Keratinocyte (primary cell): ENCODE results near the gene DNAJC25. TPM values are rescaled to one million over a fixed set of nuclear protein-coding genes. Genes with fewer than 3 reads are reported as not detected.

ENCODE experiments used
- DNase-seq: peaks from one replicate; pipeline ENCODE4 v3.0.0-alpha.2; 2011; ENCODE audit warnings: low read depth, missing footprints, low spot score
- FAIRE-seq: peaks from 2 replicates; lab custom pipeline; 2011; peaks lifted over from hg19 to GRCh38; lab: Jason Lieb, UNC
- H2AFZ ChIP-seq: 2 replicates; pipeline ENCODE4 v1.6.0; 2012; ENCODE audit warnings: low read length, control low read depth, inconsistent platforms; ENCODE audit not compliant: control insufficient read depth
- H3K27ac ChIP-seq: 2 replicates; pipeline ENCODE4 v1.5.1; 2011; ENCODE audit warnings: low read length; ENCODE audit not compliant: control insufficient read depth, insufficient read depth
- H3K27me3 ChIP-seq: 3 replicates; pipeline ENCODE4 v1.6.0; 2011; ENCODE audit warnings: low read length; ENCODE audit not compliant: control insufficient read depth, insufficient read depth; ENCODE audit errors: extremely low read depth
- H3K36me3 ChIP-seq, 2 experiments: 2 replicates in 1 of 2; 3 replicates in 1 of 2; pipeline ENCODE4 v1.5.1; 2011; ENCODE audit warnings: low read length in 2 of 2, mild to moderate bottlenecking in 1 of 2; ENCODE audit not compliant: control insufficient read depth in 2 of 2, insufficient read depth in 2 of 2; ENCODE audit errors: extremely low read depth in 1 of 2
- H3K4me1 ChIP-seq: 3 replicates; pipeline ENCODE4 v1.5.1; 2011; ENCODE audit warnings: low read length; ENCODE audit not compliant: control insufficient read depth, insufficient read depth; ENCODE audit errors: extremely low read depth
- H3K4me2 ChIP-seq: 3 replicates; pipeline ENCODE4 v1.6.0; 2011; ENCODE audit warnings: low read depth, low read length; ENCODE audit not compliant: control insufficient read depth, insufficient read depth; ENCODE audit errors: extremely low read depth
- H3K4me3 ChIP-seq, 3 experiments: fragments of 200-600 bp in 1 of 3; sonication (generic) in 1 of 3; 2 replicates in 2 of 3; 3 replicates in 1 of 3; pipeline ENCODE4 v1.5.1; 2011 to 2016; ENCODE audit warnings: low read length in 3 of 3, mild to moderate bottlenecking in 3 of 3, control low read depth in 2 of 3, inconsistent platforms in 1 of 3, low read depth in 1 of 3, mixed read lengths in 1 of 3, mixed run types in 1 of 3, moderate library complexity in 1 of 3; ENCODE audit not compliant: control insufficient read depth in 2 of 3, insufficient read depth in 2 of 3; ENCODE audit errors: extremely low read depth in 1 of 3
- H3K79me2 ChIP-seq: 2 replicates; pipeline ENCODE4 v1.6.0; 2012; ENCODE audit warnings: low read length; ENCODE audit not compliant: control insufficient read depth, insufficient read depth
- H3K9ac ChIP-seq: 3 replicates; pipeline ENCODE4 v1.6.0; 2011; ENCODE audit warnings: low read length; ENCODE audit not compliant: control insufficient read depth, insufficient read depth; ENCODE audit errors: extremely low read depth
- H3K9me1 ChIP-seq: 3 replicates; pipeline ENCODE4 v1.6.0; 2011; ENCODE audit warnings: low read length; ENCODE audit not compliant: control insufficient read depth, insufficient read depth; ENCODE audit errors: extremely low read depth
- H3K9me3 ChIP-seq: 2 replicates; pipeline ENCODE4 v1.5.1; 2012; ENCODE audit warnings: low read depth, low read length; ENCODE audit not compliant: control insufficient read depth
- H4K20me1 ChIP-seq: 3 replicates; pipeline ENCODE4 v1.6.0; 2011; ENCODE audit warnings: low read length; ENCODE audit not compliant: control insufficient read depth, insufficient read depth; ENCODE audit errors: extremely low read depth
- EZH2 ChIP-seq: IDR thresholded peaks from one replicate; pipeline ENCODE4 v1.6.1; 2012; ENCODE audit warnings: inconsistent platforms, mild to moderate bottlenecking, low read length, moderate library complexity
- dilution Hi-C: fragments of 300-500 bp; cut with MboI; formaldehyde crosslinking; loops from one replicate; pipeline ENCODE4 v1.7.0; 2020; ENCODE audit warnings: low sequenced_read_pairs; ENCODE audit not compliant: extremely low pct_ligation_motif_present
- polyA plus RNA-seq, 5 experiments: library from polyadenylated mRNA; depleted of rRNA in 3 of 5; stranded (reverse) in 3 of 5; stranded (forward) in 1 of 5; unstranded in 1 of 5; fragments of >200 nt; gene quantifications; 1 replicate in 1 of 5; 2 replicates in 3 of 5; 3 replicates in 1 of 5; pipeline versions ENCODE4 v1.2.1 to v1.2.3, GENCODE V29; 2011 to 2012; ENCODE audit warnings: missing spikeins in 2 of 5, low read depth in 1 of 5, low replicate concordance in 1 of 5
- TF ChIP-seq, protein P1 (sequence below), 3 experiments: IDR thresholded peaks in 1 of 3; conservative IDR thresholded peaks in 1 of 3; optimal IDR thresholded peaks in 1 of 3; 2 replicates in 2 of 3; 3 replicates in 1 of 3; pipeline versions ENCODE3 to v1.5.1; 2011; ENCODE audit warnings: low read length in 3 of 3, mild to moderate bottlenecking in 3 of 3, moderate library complexity in 2 of 3, control low read depth in 1 of 3, inconsistent platforms in 1 of 3; ENCODE audit not compliant: insufficient read depth in 2 of 3; ENCODE audit errors: extremely low read depth in 1 of 3

The DNAJC25 gene
- polyA plus RNA-seq, 1 donor (not counting 4 experiments of a cell fraction or from before 2014, with no cell fraction given) = 7.3 TPM

DNA sequence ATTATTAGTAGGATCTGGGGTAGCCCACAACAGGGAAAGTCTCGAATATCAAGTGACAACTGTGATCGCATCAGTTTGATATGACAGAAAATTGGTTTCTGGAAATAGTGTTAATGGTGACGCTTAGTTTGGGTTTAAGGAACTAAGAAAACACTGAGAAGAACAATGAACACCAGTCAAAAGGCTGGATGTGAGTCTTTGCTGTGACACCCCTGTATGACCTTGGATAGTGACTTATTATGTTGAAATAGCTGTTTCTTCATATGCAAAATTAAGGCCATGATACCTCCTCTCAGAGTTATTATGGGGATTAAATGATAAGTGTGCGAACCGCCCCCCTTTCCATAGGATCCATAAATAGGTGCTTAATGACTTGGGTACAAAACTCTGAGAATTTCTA lies 926 bp downstream of the DNAJC25 start:
- peak overlapping the region; percentile 80 for H3K27ac ChIP-seq
- H3K4me2 ChIP-seq = peak overlapping the region; percentile 87
- no peaks in the 10 kb centered on the region for H3K27me3 ChIP-seq
- H3K9ac ChIP-seq = peak overlapping the region; percentile 93
- FAIRE-seq (peak; percentile 29), DNase-seq (no peak)
- peaks cover 15% of the 10 kb centered on the region for H3K4me1 ChIP-seq
- H3K9me1 ChIP-seq = peaks cover 3% of the 10 kb centered on the region
- H3K79me2 ChIP-seq = peaks cover 56% of the 10 kb centered on the region
- dilution Hi-C loops = no loop called here
- H3K9me3 ChIP-seq = no peaks in the 10 kb centered on the region
- peak overlapping the region; percentile 55 for H2AFZ ChIP-seq
- peak overlapping the region; percentile 91 to 98 (median 94) for H3K4me3 ChIP-seq
- no peak for TF ChIP-seq EZH2
- TF ChIP-seq, protein P1, sequence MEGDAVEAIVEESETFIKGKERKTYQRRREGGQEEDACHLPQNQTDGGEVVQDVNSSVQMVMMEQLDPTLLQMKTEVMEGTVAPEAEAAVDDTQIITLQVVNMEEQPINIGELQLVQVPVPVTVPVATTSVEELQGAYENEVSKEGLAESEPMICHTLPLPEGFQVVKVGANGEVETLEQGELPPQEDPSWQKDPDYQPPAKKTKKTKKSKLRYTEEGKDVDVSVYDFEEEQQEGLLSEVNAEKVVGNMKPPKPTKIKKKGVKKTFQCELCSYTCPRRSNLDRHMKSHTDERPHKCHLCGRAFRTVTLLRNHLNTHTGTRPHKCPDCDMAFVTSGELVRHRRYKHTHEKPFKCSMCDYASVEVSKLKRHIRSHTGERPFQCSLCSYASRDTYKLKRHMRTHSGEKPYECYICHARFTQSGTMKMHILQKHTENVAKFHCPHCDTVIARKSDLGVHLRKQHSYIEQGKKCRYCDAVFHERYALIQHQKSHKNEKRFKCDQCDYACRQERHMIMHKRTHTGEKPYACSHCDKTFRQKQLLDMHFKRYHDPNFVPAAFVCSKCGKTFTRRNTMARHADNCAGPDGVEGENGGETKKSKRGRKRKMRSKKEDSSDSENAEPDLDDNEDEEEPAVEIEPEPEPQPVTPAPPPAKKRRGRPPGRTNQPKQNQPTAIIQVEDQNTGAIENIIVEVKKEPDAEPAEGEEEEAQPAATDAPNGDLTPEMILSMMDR (optimal IDR thresholded peaks at IDR 0.05 in 1 of 3, IDR thresholded peaks at IDR 0.05 in 1 of 3, conservative IDR thresholded peaks at IDR 0.05 in 1 of 3; ENCODE audit: extremely low read depth in 1 of 3, insufficient read depth in 2 of 3, low read length in 3 of 3) = no peak
- no peaks in the 10 kb centered on the region for H4K20me1 ChIP-seq
- no peaks in the 10 kb centered on the region for H3K36me3 ChIP-seq

GRCh38 chr9:111632695-111633388 lies 1.7 kb downstream of the DNAJC25 start:
- Histone ChIP-seq H3K9ac (peak overlapping the region; percentile 93), H3K27me3 (no peaks in the 10 kb centered on the region), H3K4me2 (peak overlapping the region; percentile 87), H2AFZ (no peak overlapping the region), H3K9me3 (no peaks in the 10 kb centered on the region), H3K79me2 (peaks cover 64% of the 10 kb centered on the region), H3K36me3 (no peaks in the 10 kb centered on the region), H4K20me1 (no peaks in the 10 kb centered on the region), H3K4me3 (peak overlapping the region; percentile 91 to 98 (median 94)), H3K27ac (no peak overlapping the region), H3K4me1 (peaks cover 19% of the 10 kb centered on the region), H3K9me1 (peaks cover 3% of the 10 kb centered on the region)
- TF ChIP-seq, protein P1 (optimal IDR thresholded peaks at IDR 0.05 in 1 of 3, IDR thresholded peaks at IDR 0.05 in 1 of 3, conservative IDR thresholded peaks at IDR 0.05 in 1 of 3; ENCODE audit: extremely low read depth in 1 of 3, insufficient read depth in 2 of 3, low read length in 3 of 3) = no peak
- no peak for TF ChIP-seq EZH2
- DNase-seq (no peak), FAIRE-seq (no peak)
- dilution Hi-C loops = no loop called here
